ENCODE measurements around the gene MYBPC3. TPM values are rescaled to one million over a fixed set of nuclear protein-coding genes. Genes with fewer than 3 reads are reported as not detected.
A peak's percentile ranks its signal among the peaks of the same experiment; 100 is the strongest.

Gene MYBPC3
- total and polyA plus RNA-seq, 7 donors = 0.01 to 1.3 (median 0.44) TPM

DNA sequence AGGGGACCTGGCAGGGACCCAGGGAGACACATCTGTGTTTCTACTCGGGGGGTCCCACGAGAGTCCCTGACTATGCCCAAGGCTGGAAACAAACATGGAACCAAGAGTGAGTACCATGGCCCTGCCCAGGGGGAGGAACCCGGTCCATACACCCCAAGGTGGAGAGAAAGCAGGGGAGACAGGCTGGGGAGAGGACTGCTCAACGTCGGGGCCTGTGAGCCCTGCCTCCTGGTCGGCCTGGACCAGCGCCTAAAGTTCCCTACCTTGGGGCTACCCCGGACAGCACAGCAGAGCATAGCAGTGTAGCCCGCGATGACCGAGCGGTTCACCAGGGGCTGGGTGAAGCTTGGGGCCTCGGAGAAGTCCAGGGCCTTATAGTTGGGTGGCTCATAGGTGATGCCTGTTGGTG lies 20.2 kb downstream of the MYBPC3 start:
- Histone ChIP-seq H3K36me3 (ENCODE audit: insufficient read depth in 1 of 2, low read depth in 1 of 2) (no peaks in the 10 kb centered on the region), H3K4me1 (peaks cover 33% of the 10 kb centered on the region), H3K9me3 (no peaks in the 10 kb centered on the region), H3K27ac (no peak overlapping the region), H3K27me3 (ENCODE audit: insufficient read depth in 3 of 3, low read length in 2 of 3) (no peaks in the 10 kb centered on the region), H3K4me3 (no peak overlapping the region)
- DNase-seq (no peak), ATAC-seq (no peak)
- 71 to 75% (median 73%) methylated on average over 13 of the region's 13 CpGs for WGBS, 3 donors
- intact Hi-C loops (cut with DNase I) = no loop called here
- TF ChIP-seq, protein P1, sequence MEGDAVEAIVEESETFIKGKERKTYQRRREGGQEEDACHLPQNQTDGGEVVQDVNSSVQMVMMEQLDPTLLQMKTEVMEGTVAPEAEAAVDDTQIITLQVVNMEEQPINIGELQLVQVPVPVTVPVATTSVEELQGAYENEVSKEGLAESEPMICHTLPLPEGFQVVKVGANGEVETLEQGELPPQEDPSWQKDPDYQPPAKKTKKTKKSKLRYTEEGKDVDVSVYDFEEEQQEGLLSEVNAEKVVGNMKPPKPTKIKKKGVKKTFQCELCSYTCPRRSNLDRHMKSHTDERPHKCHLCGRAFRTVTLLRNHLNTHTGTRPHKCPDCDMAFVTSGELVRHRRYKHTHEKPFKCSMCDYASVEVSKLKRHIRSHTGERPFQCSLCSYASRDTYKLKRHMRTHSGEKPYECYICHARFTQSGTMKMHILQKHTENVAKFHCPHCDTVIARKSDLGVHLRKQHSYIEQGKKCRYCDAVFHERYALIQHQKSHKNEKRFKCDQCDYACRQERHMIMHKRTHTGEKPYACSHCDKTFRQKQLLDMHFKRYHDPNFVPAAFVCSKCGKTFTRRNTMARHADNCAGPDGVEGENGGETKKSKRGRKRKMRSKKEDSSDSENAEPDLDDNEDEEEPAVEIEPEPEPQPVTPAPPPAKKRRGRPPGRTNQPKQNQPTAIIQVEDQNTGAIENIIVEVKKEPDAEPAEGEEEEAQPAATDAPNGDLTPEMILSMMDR (IDR thresholded peaks at IDR 0.05) = no peak

DNA sequence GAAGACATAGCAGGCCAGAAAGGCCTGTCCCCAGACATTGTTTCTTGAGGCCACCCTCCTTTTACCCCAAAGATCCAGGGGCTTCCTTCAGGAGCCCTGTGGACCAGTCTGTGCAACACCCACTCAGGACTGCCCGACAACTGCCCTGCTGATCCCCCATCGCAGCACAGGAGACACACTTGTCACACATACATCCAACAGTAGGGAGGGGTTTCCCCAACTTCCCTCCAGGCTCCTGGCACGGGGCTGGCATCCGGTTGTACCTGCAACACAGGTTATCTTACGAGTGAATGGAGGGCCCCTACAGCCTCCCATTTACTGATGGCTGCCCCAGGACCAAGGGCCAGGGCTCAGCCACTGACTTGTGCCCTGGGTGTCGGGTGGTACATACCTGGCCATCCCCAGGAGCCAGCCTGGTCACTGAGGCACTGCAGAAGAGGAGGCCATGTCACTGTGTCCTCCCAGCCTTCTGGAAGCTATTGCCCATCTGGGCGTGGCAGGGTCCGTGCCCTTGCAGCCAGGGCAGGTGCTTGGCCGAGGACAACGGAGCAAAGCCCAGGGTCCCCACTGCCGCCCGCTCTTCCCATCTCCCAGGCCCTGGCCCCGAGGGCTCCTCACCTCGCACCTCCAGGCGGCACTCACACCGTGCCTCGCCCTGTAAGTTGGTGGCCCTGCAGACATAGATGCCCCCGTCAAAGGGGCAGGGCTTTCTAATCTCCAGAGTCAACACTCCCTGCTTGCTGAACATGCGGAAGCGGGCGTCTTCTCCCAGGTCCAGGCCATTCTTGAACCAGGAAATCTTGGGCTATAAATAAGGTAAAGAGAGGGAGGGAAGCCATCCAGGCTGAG lies 20.8 kb downstream of the MYBPC3 start:
- 74 to 75% (median 75%) methylated on average over 19 to 21 of the region's 21 CpGs for WGBS, 3 donors
- TF ChIP-seq, protein P1 (IDR thresholded peaks at IDR 0.05) = no peak
- Histone ChIP-seq H3K4me1 (peaks cover 33% of the 10 kb centered on the region), H3K4me3 (no peak overlapping the region), H3K27me3 (ENCODE audit: insufficient read depth in 3 of 3, low read length in 2 of 3) (no peaks in the 10 kb centered on the region), H3K27ac (no peak overlapping the region), H3K9me3 (no peaks in the 10 kb centered on the region), H3K36me3 (ENCODE audit: insufficient read depth in 1 of 2, low read depth in 1 of 2) (no peaks in the 10 kb centered on the region)
- ATAC-seq (no peak), DNase-seq (no peak)
- intact Hi-C loops (cut with DNase I) = loop anchor here in 1 of 2 donors (2.0 kb wide), 1 partner anchor 59 kb away; no protein-coding TSS in a partner anchor

DNA sequence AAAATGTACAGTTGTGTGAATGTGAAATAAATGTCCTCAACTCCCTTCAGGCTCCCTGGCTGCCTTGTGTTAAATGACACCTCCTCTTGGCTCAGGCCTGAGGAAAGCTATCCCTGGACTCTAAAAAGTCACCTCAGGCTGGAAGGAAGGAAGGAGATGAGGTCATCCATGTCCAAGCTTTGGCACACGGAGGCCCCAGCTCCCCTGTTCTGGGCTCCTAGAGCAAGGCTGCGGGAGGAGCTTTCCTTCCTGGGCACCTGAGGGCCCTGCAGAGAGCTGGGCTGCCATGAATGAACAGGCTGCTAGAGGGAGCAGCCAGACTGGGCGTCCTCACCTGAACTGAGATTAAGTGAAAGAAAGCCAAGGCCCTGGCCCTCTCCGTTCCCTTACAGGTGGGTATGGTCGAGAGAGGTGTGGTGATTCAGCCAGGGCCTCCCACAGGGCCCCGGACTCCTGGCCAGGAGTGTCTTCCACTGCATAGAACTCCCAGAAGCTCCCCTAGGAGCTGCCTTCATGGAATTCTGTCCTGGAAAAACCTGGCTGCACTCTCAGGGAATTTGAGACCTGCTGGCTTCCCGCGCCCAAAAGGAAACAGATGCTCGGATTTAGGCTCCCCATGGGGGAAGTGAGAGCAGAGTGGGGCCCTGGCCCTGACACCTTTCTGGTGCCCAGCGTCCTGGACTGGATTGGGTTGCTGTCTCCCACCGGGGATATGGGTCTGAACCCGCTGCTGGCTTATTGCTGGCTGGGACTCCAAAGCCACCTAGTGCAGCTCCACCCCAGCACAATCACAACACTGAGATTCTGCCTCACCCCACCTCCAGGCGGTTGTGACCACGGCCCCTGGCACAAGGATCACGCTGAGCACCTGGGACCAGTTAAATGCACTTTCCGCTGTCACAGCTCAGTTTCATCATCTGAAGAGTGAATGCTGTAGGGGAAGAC lies 22.2 kb downstream of the MYBPC3 start:
- Histone ChIP-seq H3K4me1 (peaks cover 36% of the 10 kb centered on the region), H3K4me3 (peak overlapping the region; percentile 20), H3K9me3 (no peaks in the 10 kb centered on the region), H3K27ac (peak overlapping the region; percentile 81), H3K36me3 (ENCODE audit: insufficient read depth in 1 of 2, low read depth in 1 of 2) (peaks cover 0 to 2% of the 10 kb centered on the region in 2 donors), H3K27me3 (ENCODE audit: insufficient read depth in 3 of 3, low read length in 2 of 3) (no peaks in the 10 kb centered on the region)
- DNase-seq = peak in 1 of 2 donors; percentile 77
- TF ChIP-seq, protein P1 (IDR thresholded peaks at IDR 0.05) = no peak
- 18 to 25% (median 22%) methylated on average over 16 of the region's 16 CpGs for WGBS, 3 donors
- intact Hi-C loops (cut with DNase I) = loop anchor here in 1 of 2 donors (2.0 kb wide), 1 partner anchor 57 kb away; no protein-coding TSS in a partner anchor
- ATAC-seq = peak; percentile 84 to 94 (median 92)

DNA sequence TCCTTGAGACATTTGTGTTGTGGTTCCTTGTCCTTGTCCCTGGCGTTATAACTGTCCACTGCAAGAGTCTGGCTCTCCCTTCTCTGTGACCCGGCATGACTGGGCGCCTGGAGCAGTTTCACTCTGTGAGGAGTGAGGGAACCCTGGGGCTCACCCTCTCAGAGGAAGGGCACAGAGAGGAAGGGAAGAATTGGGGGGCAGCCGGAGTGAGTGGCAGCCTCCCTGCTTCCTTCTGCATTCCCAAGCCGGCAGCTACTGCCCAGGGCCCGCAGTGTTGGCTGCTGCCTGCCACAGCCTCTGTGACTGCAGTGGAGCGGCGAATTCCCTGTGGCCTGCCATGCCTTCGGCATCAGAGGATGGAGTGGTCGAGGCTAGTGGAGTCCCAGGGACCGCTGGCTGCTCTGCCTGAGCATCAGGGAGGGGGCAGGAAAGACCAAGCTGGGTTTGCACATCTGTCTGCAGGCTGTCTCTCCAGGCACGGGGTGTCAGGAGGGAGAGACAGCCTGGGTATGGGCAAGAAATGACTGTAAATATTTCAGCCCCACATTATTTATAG lies 23.0 kb downstream of the MYBPC3 start:
- H3K9me3 ChIP-seq = no peaks in the 10 kb centered on the region
- DNase-seq (no peak), ATAC-seq (peak; percentile 15 to 58 (median 34))
- TF ChIP-seq, protein P1 (IDR thresholded peaks at IDR 0.05) = no peak
- H3K4me3 ChIP-seq = no peak overlapping the region
- no peaks in the 10 kb centered on the region for H3K27me3 ChIP-seq (ENCODE audit: insufficient read depth in 3 of 3, low read length in 2 of 3)
- 31 to 38% (median 34%) methylated on average over 12 of the region's 12 CpGs for WGBS, 3 donors
- intact Hi-C loops (cut with DNase I) = no loop called here
- H3K4me1 ChIP-seq = peaks cover 36% of the 10 kb centered on the region
- peaks cover 0 to 3% of the 10 kb centered on the region in 2 donors for H3K36me3 ChIP-seq (ENCODE audit: insufficient read depth in 1 of 2, low read depth in 1 of 2)
- H3K27ac ChIP-seq = peak overlapping the region; percentile 81
